ENCODE data around the gene C17orf50. TPM values are rescaled to one million over a fixed set of nuclear protein-coding genes. Genes with fewer than 3 reads are reported as not detected.

Gene C17orf50
- total and polyA plus RNA-seq, 3 experiments from 2014 or later: not detected

DNA sequence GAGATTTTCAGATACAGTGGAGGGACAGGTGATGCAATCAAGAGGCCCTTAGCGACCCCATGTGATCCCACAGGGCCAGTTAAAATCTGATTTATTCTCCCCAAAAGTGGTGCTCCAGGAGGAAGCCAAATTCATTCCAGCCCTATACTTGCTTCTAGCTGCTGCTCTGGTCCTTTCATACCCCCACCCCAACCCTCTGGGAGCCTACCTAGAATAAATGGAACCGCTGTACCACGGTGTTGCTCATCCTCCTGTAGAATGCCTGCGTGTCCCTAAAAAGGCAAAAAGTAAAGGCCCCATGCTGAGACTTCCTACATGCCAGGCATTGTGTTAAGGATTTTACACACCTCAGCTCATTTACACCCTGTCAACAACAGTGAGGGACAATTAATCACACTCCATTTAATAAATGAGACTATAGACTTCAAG is 31.3 kb upstream of the C17orf50 start:
- Mint-ChIP-seq H3K36me3 (peaks cover 12 to 41% (median 19%) of the 10 kb centered on the region in 3 donors), H3K9me3 (no peaks in the 10 kb centered on the region), H3K27me3 (peaks cover 0 to 2% of the 10 kb centered on the region in 2 donors), H3K4me1 (peaks cover 12 to 24% (median 19%) of the 10 kb centered on the region in 3 donors), H3K27ac (peak overlapping the region in 1 of 8 donors; percentile 71), H3K4me3 (peak overlapping the region in 4 of 7 donors; percentile 12 to 60 (median 44))
- DNase-seq: no peak
- no peak overlapping the region for H3K4me3 ChIP-seq (ENCODE audit: low read length)
- peaks cover 16% of the 10 kb centered on the region for H3K36me3 ChIP-seq (ENCODE audit: insufficient read depth, low read length)
- no peaks in the 10 kb centered on the region for H3K27me3 ChIP-seq (ENCODE audit: insufficient read depth, low read length, poor library complexity, severe bottlenecking)
- H3K9me3 ChIP-seq (ENCODE audit: low read length): no peaks in the 10 kb centered on the region
- POLR2A ChIA-PET: interaction anchor here (0.5 kb wide), 1 partner anchor 32 kb away, joined by 4 read pairs; no protein-coding TSS in a partner anchor
- no peak overlapping the region for H3K27ac ChIP-seq (ENCODE audit: low read depth, low read length)
- CTCF ChIA-PET: interaction anchor here (1.9 kb wide), 1 partner anchor 18 kb away, joined by 7 read pairs; no protein-coding TSS in a partner anchor
- H3K4me1 ChIP-seq (ENCODE audit: insufficient read depth, low read length): peaks cover 8% of the 10 kb centered on the region

DNA sequence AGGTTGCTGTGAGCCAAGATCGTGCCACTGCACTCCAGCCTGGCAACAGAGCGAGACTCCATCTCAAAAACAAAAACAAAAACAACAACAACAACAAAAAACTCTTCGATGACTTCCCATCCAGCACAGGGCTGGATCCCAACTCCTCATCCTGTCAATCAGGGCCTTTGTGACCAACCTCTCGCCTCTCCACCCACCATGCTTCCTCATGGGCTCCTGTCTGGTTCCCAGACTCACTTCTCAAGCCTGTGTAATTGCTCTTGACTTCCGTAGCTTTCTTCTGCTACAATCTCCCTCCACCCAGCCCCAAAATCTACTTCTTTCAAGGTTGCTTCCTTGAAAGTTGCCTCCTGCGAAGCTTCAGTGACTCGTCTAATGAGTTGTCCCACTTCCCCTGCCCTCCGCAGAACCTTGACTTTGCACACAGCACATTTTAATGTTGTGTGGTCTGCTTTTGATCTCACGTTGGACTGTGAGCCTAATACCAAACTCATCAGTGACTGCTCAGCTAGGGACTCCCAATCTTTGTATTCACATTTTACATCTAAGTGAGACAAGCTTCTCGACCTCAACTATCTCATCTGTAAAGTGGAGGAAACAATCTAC is 30.2 kb upstream of the C17orf50 start:
- no peak overlapping the region for H3K27ac Mint-ChIP-seq
- H3K36me3 Mint-ChIP-seq: peaks cover 4 to 31% (median 9%) of the 10 kb centered on the region in 3 donors
- ChIA-PET POLR2A (no interaction called here), CTCF (interaction anchor here (1.3 to 1.9 kb wide), 2 partner anchors 17 kb away, joined by 5 to 7 read pairs; no protein-coding TSS in a partner anchor)
- peak overlapping the region; percentile 55 to 82 (median 68) for H3K4me3 Mint-ChIP-seq
- no peaks in the 10 kb centered on the region for H3K9me3 Mint-ChIP-seq
- peaks cover 8% of the 10 kb centered on the region for H3K4me1 ChIP-seq (ENCODE audit: insufficient read depth, low read length)
- H3K4me3 ChIP-seq (ENCODE audit: low read length): no peak overlapping the region
- H3K4me1 Mint-ChIP-seq: peaks cover 12 to 24% (median 19%) of the 10 kb centered on the region in 3 donors
- DNase-seq: no peak
- no peaks in the 10 kb centered on the region for H3K9me3 ChIP-seq (ENCODE audit: low read length)
- H3K36me3 ChIP-seq (ENCODE audit: insufficient read depth, low read length): peaks cover 5% of the 10 kb centered on the region
- H3K27me3 Mint-ChIP-seq: peaks cover 0 to 2% of the 10 kb centered on the region in 2 donors
- H3K27me3 ChIP-seq (ENCODE audit: insufficient read depth, low read length, poor library complexity, severe bottlenecking): no peaks in the 10 kb centered on the region
- no peak overlapping the region for H3K27ac ChIP-seq (ENCODE audit: low read depth, low read length)

DNA sequence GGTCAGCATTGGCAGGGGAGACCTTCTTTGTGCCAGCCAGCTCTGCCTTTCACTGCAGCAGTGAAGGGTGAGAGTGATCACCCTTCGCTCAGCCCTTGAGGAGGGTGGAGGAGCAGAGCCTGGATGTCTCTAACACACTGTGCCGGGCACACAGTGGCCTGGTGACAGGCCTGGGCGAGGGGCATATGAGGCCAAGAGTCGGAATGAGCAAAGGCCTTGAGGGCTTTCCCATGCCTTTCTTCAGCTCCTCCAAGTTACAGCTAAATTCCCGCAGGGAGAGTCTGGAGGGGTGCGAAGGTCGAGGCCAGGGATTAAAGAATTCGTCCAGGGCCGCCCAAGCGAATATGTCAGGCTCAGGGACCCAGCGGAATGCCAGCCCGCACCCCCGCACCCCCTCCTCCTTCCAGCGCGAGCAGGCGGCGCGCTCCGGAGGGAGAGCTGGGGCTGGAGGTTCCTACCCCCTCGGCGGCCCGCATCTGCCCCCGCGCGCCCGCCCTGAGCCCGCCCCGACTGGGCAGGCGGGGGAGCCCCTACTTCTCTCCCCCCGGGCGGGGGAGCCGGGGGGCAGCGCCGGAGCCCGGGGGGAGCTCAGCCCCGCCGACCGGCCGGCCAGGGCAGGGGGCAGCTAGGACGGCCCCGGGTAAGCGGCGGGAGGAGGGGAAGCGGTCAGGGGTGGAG is 29.3 kb upstream of the C17orf50 start, which contains the start of gene RASL10B:
TSS of gene RASL10B (plus strand) at position 401 of the 678 bp plus-strand sequence. CDS start 3,546 bp downstream, outside the sequence.
- Mint-ChIP-seq H3K27me3 (peaks cover 0 to 2% of the 10 kb centered on the region in 2 donors), H3K4me3 (peak within 1 kb of the TSS; percentile 57 to 82 (median 78)), H3K9me3 (no peaks in the 10 kb centered on the region), H3K36me3 (peaks cover 0 to 23% (median 7%) of the 10 kb centered on the region in 3 donors), H3K27ac (peak within 1 kb of the TSS in 3 of 8 donors; percentile 68 to 79 (median 71)), H3K4me1 (peaks cover 12 to 24% (median 19%) of the 10 kb centered on the region in 3 donors)
- peaks cover 8% of the 10 kb centered on the region for H3K4me1 ChIP-seq (ENCODE audit: insufficient read depth, low read length)
- peak within 1 kb of the TSS; percentile 46 for H3K4me3 ChIP-seq (ENCODE audit: low read length)
- CTCF ChIA-PET: interaction anchor here (1.2 to 1.3 kb wide), 2 partner anchors 16 to 32 kb away, joined by 3 to 5 read pairs; no protein-coding TSS in a partner anchor
- no peaks in the 10 kb centered on the region for H3K36me3 ChIP-seq (ENCODE audit: insufficient read depth, low read length)
- no peak within 1 kb of the TSS for H3K27ac ChIP-seq (ENCODE audit: low read depth, low read length)
- no peaks in the 10 kb centered on the region for H3K27me3 ChIP-seq (ENCODE audit: insufficient read depth, low read length, poor library complexity, severe bottlenecking)
- H3K9me3 ChIP-seq (ENCODE audit: low read length): no peaks in the 10 kb centered on the region
- POLR2A ChIA-PET: no interaction called here
- peak in 3 of 5 donors; percentile 20 to 37 (median 31) for DNase-seq

DNA sequence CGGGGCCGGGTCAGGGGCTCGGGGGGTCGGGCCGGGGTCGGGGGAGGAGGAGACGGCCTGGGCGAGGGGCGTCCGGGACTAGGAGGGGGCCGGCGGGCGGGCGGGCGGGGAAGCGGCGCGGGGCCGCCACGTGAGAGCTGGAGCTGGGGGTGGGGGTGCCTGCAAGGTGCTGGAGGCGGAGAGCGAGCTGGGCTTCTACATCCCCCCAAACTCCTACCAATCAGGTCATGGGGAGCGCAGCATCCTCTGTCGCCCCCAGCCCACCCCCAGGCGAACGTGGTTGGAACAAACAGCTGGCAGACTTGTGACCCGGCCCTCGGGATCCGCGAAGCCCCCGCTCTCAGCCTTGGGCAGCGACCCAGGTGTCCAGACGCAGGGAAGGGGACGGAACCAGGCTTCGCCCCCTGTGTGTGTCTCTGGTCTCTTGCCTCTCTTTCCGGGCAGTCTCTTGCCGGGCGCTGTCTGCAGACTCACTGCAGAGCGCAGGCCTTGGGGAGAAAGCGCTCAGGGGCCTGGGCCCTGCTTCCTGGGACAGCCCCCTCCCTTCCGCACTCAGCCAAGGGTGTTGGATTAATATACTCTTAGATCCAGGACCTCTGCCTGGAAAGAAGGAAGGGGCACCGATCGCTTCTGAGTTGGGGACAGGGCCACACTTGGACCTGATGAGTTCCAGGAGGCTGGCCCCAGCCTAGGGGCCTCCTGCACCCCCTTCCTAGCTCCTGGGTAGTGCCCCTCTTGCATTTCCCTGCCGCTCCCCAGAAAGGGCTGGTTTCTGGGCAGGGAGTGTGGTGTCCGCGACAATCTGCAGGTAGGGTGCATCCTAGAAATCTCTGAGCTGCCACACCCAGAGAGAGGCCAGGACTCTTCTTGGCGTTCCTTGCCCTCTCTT is 28.5 kb upstream of the C17orf50 start:
- Mint-ChIP-seq H3K27me3 (peaks cover 0 to 2% of the 10 kb centered on the region in 2 donors), H3K4me1 (peaks cover 12 to 24% (median 19%) of the 10 kb centered on the region in 3 donors), H3K27ac (peak overlapping the region in 2 of 8 donors; percentile 61 to 65), H3K9me3 (no peaks in the 10 kb centered on the region), H3K36me3 (peaks cover 0 to 17% (median 7%) of the 10 kb centered on the region in 3 donors), H3K4me3 (peak overlapping the region; percentile 59 to 81 (median 69))
- no peaks in the 10 kb centered on the region for H3K9me3 ChIP-seq (ENCODE audit: low read length)
- no peak overlapping the region for H3K27ac ChIP-seq (ENCODE audit: low read depth, low read length)
- H3K36me3 ChIP-seq (ENCODE audit: insufficient read depth, low read length): no peaks in the 10 kb centered on the region
- H3K27me3 ChIP-seq (ENCODE audit: insufficient read depth, low read length, poor library complexity, severe bottlenecking): no peaks in the 10 kb centered on the region
- peaks cover 8% of the 10 kb centered on the region for H3K4me1 ChIP-seq (ENCODE audit: insufficient read depth, low read length)
- CTCF ChIA-PET: interaction anchor here (1.2 to 2.0 kb wide), 3 partner anchors 15 to 31 kb away, joined by 3 to 6 read pairs (median 5); no protein-coding TSS in a partner anchor
- H3K4me3 ChIP-seq (ENCODE audit: low read length): no peak overlapping the region
- DNase-seq: no peak
- POLR2A ChIA-PET: no interaction called here

DNA sequence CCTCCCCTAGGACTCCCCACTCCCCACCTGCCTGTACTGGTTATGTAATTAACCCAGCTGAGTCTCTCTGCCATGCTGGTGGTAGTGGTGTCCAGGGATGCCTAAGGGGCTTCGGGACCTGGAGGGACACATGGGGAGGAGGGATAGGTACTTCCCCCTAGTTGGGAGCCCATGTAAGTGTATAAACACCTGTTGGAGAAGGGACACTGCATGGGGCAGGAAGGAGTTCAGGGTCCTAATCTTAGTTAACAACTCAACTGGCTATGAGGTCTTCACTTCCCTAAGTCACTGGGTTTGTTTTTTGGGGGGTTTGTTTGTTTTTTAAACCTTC is 27.9 kb upstream of the C17orf50 start:
- H3K27ac ChIP-seq (ENCODE audit: low read depth, low read length): no peak overlapping the region
- H3K9me3 Mint-ChIP-seq: no peaks in the 10 kb centered on the region
- peaks cover 0 to 11% (median 4%) of the 10 kb centered on the region in 3 donors for H3K36me3 Mint-ChIP-seq
- peaks cover 0 to 2% of the 10 kb centered on the region in 2 donors for H3K27me3 Mint-ChIP-seq
- no peaks in the 10 kb centered on the region for H3K36me3 ChIP-seq (ENCODE audit: insufficient read depth, low read length)
- H3K27me3 ChIP-seq (ENCODE audit: insufficient read depth, low read length, poor library complexity, severe bottlenecking): no peaks in the 10 kb centered on the region
- no peak overlapping the region for H3K4me3 ChIP-seq (ENCODE audit: low read length)
- no peak for DNase-seq
- POLR2A ChIA-PET: no interaction called here
- H3K4me1 ChIP-seq (ENCODE audit: insufficient read depth, low read length): peaks cover 8% of the 10 kb centered on the region
- H3K9me3 ChIP-seq (ENCODE audit: low read length): no peaks in the 10 kb centered on the region
- peaks cover 12 to 24% (median 19%) of the 10 kb centered on the region in 3 donors for H3K4me1 Mint-ChIP-seq
- H3K27ac Mint-ChIP-seq: peak overlapping the region in 2 of 8 donors; percentile 61 to 65
- peak overlapping the region in 5 of 7 donors; percentile 59 to 79 (median 65) for H3K4me3 Mint-ChIP-seq
- CTCF ChIA-PET: interaction anchor here (2.0 kb wide), 1 partner anchor 14 kb away, joined by 6 read pairs; no protein-coding TSS in a partner anchor

DNA sequence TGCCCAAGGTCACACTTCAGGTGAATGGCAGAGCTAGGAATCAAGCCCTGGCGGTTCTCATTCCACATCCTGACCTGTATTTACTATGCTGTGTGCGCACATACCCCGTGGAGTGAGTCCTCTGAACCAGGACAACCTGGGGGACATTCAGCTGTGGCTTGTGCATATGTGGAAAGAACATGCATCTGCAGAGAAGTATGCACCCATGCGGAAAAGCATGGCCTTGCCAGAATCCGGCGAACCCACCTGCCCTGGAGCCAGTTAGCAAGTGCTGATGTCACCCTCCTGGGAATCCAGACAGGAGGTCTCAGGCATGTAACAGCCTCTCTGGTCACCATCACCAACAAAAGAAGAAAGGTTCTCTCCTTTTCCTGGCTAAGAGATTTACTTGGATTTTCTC is 27.3 kb upstream of the C17orf50 start:
- H3K27ac Mint-ChIP-seq: peak overlapping the region in 1 of 8 donors; percentile 2
- H3K27me3 Mint-ChIP-seq: peaks cover 0 to 2% of the 10 kb centered on the region in 2 donors
- H3K27ac ChIP-seq (ENCODE audit: low read depth, low read length): no peak overlapping the region
- no peaks in the 10 kb centered on the region for H3K27me3 ChIP-seq (ENCODE audit: insufficient read depth, low read length, poor library complexity, severe bottlenecking)
- no peaks in the 10 kb centered on the region for H3K9me3 Mint-ChIP-seq
- no peak overlapping the region for H3K4me3 ChIP-seq (ENCODE audit: low read length)
- H3K9me3 ChIP-seq (ENCODE audit: low read length): no peaks in the 10 kb centered on the region
- peaks cover 12 to 24% (median 19%) of the 10 kb centered on the region in 3 donors for H3K4me1 Mint-ChIP-seq
- DNase-seq: no peak
- peaks cover 0 to 5% (median 4%) of the 10 kb centered on the region in 3 donors for H3K36me3 Mint-ChIP-seq
- CTCF ChIA-PET: interaction anchor here (2.0 kb wide), 1 partner anchor 14 kb away, joined by 6 read pairs; no protein-coding TSS in a partner anchor
- POLR2A ChIA-PET: no interaction called here
- no peaks in the 10 kb centered on the region for H3K36me3 ChIP-seq (ENCODE audit: insufficient read depth, low read length)
- H3K4me3 Mint-ChIP-seq: peak overlapping the region in 2 of 7 donors; percentile 59 to 79
- peaks cover 8% of the 10 kb centered on the region for H3K4me1 ChIP-seq (ENCODE audit: insufficient read depth, low read length)

DNA sequence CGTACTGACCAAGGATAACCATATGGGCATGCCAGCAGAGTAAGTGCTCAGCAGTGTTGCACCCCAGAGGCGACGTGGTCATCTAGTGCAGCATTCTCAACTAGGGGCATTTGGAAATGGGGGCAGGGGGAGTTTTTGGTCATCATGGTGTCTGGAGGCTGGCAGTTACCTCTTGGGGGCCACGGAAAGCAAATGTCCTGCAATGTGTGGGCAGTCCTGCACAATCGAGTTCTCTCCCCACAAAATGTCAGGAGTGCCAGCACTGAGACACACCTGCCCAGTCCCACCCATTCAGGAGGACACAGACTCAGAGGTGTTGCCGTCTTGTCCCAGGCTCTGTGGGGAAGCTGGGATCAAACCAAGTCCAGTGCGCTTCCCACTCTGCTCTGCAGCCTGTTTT is 26.3 kb upstream of the C17orf50 start:
- H3K27ac Mint-ChIP-seq: no peak overlapping the region
- POLR2A ChIA-PET: no interaction called here
- H3K36me3 ChIP-seq (ENCODE audit: insufficient read depth, low read length): no peaks in the 10 kb centered on the region
- peaks cover 0 to 2% of the 10 kb centered on the region in 2 donors for H3K27me3 Mint-ChIP-seq
- CTCF ChIA-PET: interaction anchor here (1.4 kb wide), 1 partner anchor 29 kb away, joined by 3 read pairs; no protein-coding TSS in a partner anchor
- H3K9me3 ChIP-seq (ENCODE audit: low read length): no peaks in the 10 kb centered on the region
- no peaks in the 10 kb centered on the region for H3K9me3 Mint-ChIP-seq
- DNase-seq: no peak
- H3K27me3 ChIP-seq (ENCODE audit: insufficient read depth, low read length, poor library complexity, severe bottlenecking): no peaks in the 10 kb centered on the region
- no peak overlapping the region for H3K27ac ChIP-seq (ENCODE audit: low read depth, low read length)
- peaks cover 0 to 4% (median 0%) of the 10 kb centered on the region in 3 donors for H3K36me3 Mint-ChIP-seq
- H3K4me3 Mint-ChIP-seq: peak overlapping the region in 1 of 7 donors; percentile 5
- H3K4me3 ChIP-seq (ENCODE audit: low read length): no peak overlapping the region
- H3K4me1 Mint-ChIP-seq: peaks cover 12 to 21% (median 15%) of the 10 kb centered on the region in 3 donors
- H3K4me1 ChIP-seq (ENCODE audit: insufficient read depth, low read length): peaks cover 8% of the 10 kb centered on the region

Measured in CD8-positive, alpha-beta memory T cell (primary cell).